K562 (cell line): ENCODE data around the gene UBL7. TPM values are rescaled to one million over a fixed set of nuclear protein-coding genes. Genes with fewer than 3 reads are reported as not detected.

ENCODE experiments used
- ATF1 ChIP-seq, 2 experiments: fragments of 450-650 bp in 1 of 2; IDR thresholded peaks; 2 replicates each; pipeline ENCODE4 v1.6.1; 2016; ENCODE audit warnings: missing compliant biosample characterization in 1 of 2, missing genetic modification characterization in 1 of 2
- BRD4 ChIP-seq: fragments of 200-600 bp; sonication (generic); IDR thresholded peaks from 2 replicates; pipeline ENCODE4 v1.6.1; 2017; ENCODE audit warnings: inconsistent platforms
- EP300 ChIP-seq: IDR thresholded peaks from 2 replicates; pipeline ENCODE4 v1.6.1; 2012; ENCODE audit warnings: low read length, improper control_type of control experiment
- MNT ChIP-seq, 2 experiments: fragments of 450-650 bp; conservative IDR thresholded peaks; 2 replicates each; pipeline ENCODE4 v1.6.1; 2017; ENCODE audit warnings: mild to moderate bottlenecking in 2 of 2, moderate library complexity in 2 of 2
- NR3C1 ChIP-seq: sonication (generic); formaldehyde crosslinking; IDR thresholded peaks from 2 replicates; pipeline ENCODE4 v1.8.1; 2022; ENCODE audit warnings: missing genetic modification reagents
- NUFIP1 ChIP-seq: fragments of 450-650 bp; IDR thresholded peaks from 2 replicates; pipeline ENCODE4 v1.6.1; 2018; ENCODE audit not compliant: partially characterized antibody
- PYGO2 ChIP-seq: fragments of 450-650 bp; IDR thresholded peaks from 2 replicates; pipeline ENCODE4 v1.6.1; 2016; ENCODE audit warnings: mild to moderate bottlenecking, missing genetic modification characterization, moderate library complexity, missing compliant biosample characterization
- RBFOX2 ChIP-seq: fragments of 200-400 bp; formaldehyde crosslinking; IDR thresholded peaks from 2 replicates; pipeline ENCODE4 v1.6.1; 2017; ENCODE audit warnings: low read depth, mild to moderate bottlenecking, low read length, moderate library complexity
- SPI1 ChIP-seq: IDR thresholded peaks from 2 replicates; pipeline ENCODE4 v1.6.1; 2011; ENCODE audit warnings: low read depth, low read length, control low read depth, borderline replicate concordance
- ZNF197 ChIP-seq: fragments of 200-800 bp; sonication (Bioruptor generic); IDR thresholded peaks from 2 replicates; pipeline ENCODE4 v1.6.1; 2016; ENCODE audit warnings: low read depth, missing genetic modification characterization, missing compliant biosample characterization
- ZNF655 ChIP-seq: fragments of 250-450 bp; sonication (Bioruptor Pico); IDR thresholded peaks from 2 replicates; pipeline ENCODE4 v1.5.0; 2021
- polyA plus RNA-seq, 8 experiments: library from polyadenylated mRNA; depleted of rRNA in 4 of 8; stranded (reverse) in 5 of 8; unstranded in 3 of 8; fragments of >200 nt; fragmentation: Nextera tagmentation in 2 of 8; fragmentation: Illumina TruSeq in 1 of 8; extraction: Ambion mirVana in 2 of 8; extraction: Trizol in 1 of 8; gene quantifications; 2 replicates each; pipeline versions ENCODE4 v1.2.1 to v1.2.3, GENCODE V29; 2011 to 2014; ENCODE audit warnings: inconsistent platforms in 1 of 8, missing spikeins in 1 of 8
- total RNA-seq, 7 experiments: library from RNA; depleted of rRNA in 6 of 7; stranded (reverse); fragments of >200 nt in 6 of 7; fragmentation: Illumina TruSeq in 2 of 7; extraction: Trizol in 2 of 7; gene quantifications; 2 replicates each; pipeline versions ENCODE4 v1.2.1 to v1.2.3, GENCODE V29; 2011 to 2021; ENCODE audit warnings: low replicate concordance in 1 of 7
- TF ChIP-seq, protein P1 (sequence below): fragments of 450-650 bp; formaldehyde crosslinking; IDR thresholded peaks from 2 replicates; pipeline ENCODE4 v1.4.0; 2022; ENCODE audit warnings: missing genetic modification characterization
- TF ChIP-seq, protein P2 (sequence below): fragments of 250-450 bp; sonication (Bioruptor Pico); IDR thresholded peaks from 2 replicates; pipeline ENCODE4 v1.4.0; 2020; ENCODE audit warnings: mild to moderate bottlenecking, moderate library complexity
- TF ChIP-seq, protein P3 (sequence below): fragments of 450-650 bp; IDR thresholded peaks from one replicate; pipeline ENCODE4 v1.6.1; 2018; ENCODE audit warnings: mild to moderate bottlenecking, moderate library complexity; ENCODE audit not compliant: partially characterized antibody
- TF ChIP-seq, protein P4 (sequence below): sonication (generic); formaldehyde crosslinking; IDR thresholded peaks from 2 replicates; pipeline ENCODE4 v1.4.0; 2020; ENCODE audit warnings: mild to moderate bottlenecking, missing genetic modification reagents

UBL7 gene
- total and polyA plus RNA-seq, 9 of the 15 experiments (the other 6 are each of a cell fraction or from before 2014, with no cell fraction given): 19.2 to 63.4 (median 44.9) TPM

DNA sequence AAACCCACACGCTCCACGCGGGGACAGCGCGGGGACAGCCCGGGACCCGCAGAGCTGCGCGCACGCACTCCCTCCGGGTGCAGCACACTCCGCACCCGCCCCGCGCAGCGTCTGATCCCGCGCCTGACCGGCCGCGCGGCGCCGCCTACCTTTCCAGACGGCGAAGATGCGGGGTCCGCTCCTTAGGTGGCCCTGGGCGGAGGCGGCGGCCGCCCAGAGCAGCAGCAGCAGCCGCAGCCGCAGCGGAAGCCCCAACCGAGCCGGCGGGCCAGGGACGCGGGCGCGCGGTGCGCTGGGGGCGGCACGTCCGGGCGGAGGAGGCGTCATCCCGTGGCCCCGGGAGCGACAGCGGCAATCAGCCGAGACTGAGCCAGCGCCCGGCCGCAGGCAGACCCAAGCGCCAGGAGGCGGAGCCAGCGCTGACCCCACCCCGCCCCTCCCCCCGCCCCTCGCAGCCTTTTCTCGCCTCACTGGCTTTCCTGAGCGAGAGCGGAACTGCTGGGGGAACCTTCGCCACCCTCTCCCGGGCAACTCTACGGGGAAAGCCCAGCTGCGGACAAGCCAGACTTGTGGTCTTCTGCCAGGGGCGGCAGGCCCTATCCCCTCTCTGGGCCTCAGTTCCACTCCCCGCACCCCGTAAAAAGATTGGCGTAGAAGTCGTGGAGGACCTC lies 27.2 kb downstream of the UBL7 start, which contains the start of gene SEMA7A (continued):
- TF ChIP-seq SPI1 (peak; percentile 84), MNT (conservative IDR thresholded peaks at IDR 0.05) (0 out of 4 replicates have a peak, but pooled peaks of 1 of the 2 experiments have one; percentile 26), ATF1 (CRISPR knock-in tag; IDR thresholded peaks at IDR 0.05) (no peak), ATF1 (tag; IDR thresholded peaks at IDR 0.05) (peak; percentile 56), NUFIP1 (no peak), PYGO2 (no peak), ZNF197 (CRISPR knock-in tag) (no peak), NR3C1 (no peak), RBFOX2 (peak; percentile 87), ZNF655 (CRISPR knock-in tag) (no peak; the same call in 1 of the 2 replicates), EP300 (no peak), BRD4 (no peak)
- TF ChIP-seq, protein P1, sequence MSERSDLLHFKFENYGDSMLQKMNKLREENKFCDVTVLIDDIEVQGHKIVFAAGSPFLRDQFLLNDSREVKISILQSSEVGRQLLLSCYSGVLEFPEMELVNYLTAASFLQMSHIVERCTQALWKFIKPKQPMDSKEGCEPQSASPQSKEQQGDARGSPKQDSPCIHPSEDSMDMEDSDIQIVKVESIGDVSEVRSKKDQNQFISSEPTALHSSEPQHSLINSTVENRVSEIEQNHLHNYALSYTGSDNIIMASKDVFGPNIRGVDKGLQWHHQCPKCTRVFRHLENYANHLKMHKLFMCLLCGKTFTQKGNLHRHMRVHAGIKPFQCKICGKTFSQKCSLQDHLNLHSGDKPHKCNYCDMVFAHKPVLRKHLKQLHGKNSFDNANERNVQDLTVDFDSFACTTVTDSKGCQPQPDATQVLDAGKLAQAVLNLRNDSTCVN: no peak
- TF ChIP-seq, protein P2, sequence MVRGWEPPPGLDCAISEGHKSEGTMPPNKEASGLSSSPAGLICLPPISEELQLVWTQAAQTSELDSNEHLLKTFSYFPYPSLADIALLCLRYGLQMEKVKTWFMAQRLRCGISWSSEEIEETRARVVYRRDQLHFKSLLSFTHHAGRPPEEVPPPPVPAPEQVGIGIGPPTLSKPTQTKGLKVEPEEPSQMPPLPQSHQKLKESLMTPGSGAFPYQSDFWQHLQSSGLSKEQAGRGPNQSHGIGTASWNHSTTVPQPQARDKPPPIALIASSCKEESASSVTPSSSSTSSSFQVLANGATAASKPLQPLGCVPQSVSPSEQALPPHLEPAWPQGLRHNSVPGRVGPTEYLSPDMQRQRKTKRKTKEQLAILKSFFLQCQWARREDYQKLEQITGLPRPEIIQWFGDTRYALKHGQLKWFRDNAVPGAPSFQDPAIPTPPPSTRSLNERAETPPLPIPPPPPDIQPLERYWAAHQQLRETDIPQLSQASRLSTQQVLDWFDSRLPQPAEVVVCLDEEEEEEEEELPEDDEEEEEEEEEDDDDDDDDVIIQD: no peak
- TF ChIP-seq, protein P3, sequence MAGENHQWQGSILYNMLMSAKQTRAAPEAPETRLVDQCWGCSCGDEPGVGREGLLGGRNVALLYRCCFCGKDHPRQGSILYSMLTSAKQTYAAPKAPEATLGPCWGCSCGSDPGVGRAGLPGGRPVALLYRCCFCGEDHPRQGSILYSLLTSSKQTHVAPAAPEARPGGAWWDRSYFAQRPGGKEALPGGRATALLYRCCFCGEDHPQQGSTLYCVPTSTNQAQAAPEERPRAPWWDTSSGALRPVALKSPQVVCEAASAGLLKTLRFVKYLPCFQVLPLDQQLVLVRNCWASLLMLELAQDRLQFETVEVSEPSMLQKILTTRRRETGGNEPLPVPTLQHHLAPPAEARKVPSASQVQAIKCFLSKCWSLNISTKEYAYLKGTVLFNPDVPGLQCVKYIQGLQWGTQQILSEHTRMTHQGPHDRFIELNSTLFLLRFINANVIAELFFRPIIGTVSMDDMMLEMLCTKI: no peak
- TF ChIP-seq, protein P4, sequence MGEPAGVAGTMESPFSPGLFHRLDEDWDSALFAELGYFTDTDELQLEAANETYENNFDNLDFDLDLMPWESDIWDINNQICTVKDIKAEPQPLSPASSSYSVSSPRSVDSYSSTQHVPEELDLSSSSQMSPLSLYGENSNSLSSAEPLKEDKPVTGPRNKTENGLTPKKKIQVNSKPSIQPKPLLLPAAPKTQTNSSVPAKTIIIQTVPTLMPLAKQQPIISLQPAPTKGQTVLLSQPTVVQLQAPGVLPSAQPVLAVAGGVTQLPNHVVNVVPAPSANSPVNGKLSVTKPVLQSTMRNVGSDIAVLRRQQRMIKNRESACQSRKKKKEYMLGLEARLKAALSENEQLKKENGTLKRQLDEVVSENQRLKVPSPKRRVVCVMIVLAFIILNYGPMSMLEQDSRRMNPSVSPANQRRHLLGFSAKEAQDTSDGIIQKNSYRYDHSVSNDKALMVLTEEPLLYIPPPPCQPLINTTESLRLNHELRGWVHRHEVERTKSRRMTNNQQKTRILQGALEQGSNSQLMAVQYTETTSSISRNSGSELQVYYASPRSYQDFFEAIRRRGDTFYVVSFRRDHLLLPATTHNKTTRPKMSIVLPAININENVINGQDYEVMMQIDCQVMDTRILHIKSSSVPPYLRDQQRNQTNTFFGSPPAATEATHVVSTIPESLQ: no peak
